LNCAP (cell line): ENCODE results near the gene SIAH2.

Source experiments
- TF ChIP-seq, protein P1 (sequence below): fragments of 450-650 bp; IDR thresholded peaks from 2 replicates; pipeline ENCODE4 v1.5.1; 2017; ENCODE audit warnings: mild to moderate bottlenecking

SIAH2 gene, protein sequence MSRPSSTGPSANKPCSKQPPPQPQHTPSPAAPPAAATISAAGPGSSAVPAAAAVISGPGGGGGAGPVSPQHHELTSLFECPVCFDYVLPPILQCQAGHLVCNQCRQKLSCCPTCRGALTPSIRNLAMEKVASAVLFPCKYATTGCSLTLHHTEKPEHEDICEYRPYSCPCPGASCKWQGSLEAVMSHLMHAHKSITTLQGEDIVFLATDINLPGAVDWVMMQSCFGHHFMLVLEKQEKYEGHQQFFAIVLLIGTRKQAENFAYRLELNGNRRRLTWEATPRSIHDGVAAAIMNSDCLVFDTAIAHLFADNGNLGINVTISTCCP

DNA sequence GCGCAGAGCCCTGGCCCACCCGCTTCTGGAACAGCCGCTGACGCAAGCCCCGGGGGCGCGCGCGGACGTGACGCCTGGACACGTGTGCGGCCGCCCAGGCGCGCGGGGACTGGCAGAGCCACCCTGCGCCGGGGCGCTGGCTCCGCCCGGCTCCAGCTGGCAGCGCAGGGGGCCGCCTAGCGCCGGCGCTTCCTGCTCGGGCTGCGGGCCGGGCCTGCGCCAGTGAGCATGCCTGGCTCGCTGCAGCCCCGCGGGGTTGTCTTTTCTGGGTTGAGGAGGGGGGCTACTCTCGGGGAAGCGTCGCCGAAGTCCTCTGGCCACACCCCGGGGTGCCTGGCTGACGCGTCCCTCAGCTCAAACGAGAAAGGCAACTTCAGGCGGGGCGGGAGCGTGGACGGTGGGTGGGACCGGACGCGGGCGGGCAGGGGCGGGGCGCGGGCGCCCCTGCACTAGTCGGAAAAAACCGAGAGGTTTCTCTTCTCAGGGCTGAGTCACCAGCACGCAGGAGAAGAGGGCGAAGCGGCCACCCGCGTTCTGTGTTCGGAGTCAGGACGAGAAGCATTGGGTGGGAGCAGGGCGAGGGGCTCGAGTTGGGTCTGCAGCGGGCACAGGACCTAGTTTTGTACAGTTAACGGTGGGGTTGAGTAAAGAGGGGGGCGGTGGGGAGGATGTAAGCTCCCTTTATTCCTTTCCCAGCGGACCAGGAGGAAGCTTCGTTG lies at the start of gene SIAH2:
Gene SIAH2, minus strand, starts transcription at position 48 of the 719 bp plus-strand sequence. CDS start 320 bp downstream, outside the sequence.
- TF ChIP-seq, protein P1, sequence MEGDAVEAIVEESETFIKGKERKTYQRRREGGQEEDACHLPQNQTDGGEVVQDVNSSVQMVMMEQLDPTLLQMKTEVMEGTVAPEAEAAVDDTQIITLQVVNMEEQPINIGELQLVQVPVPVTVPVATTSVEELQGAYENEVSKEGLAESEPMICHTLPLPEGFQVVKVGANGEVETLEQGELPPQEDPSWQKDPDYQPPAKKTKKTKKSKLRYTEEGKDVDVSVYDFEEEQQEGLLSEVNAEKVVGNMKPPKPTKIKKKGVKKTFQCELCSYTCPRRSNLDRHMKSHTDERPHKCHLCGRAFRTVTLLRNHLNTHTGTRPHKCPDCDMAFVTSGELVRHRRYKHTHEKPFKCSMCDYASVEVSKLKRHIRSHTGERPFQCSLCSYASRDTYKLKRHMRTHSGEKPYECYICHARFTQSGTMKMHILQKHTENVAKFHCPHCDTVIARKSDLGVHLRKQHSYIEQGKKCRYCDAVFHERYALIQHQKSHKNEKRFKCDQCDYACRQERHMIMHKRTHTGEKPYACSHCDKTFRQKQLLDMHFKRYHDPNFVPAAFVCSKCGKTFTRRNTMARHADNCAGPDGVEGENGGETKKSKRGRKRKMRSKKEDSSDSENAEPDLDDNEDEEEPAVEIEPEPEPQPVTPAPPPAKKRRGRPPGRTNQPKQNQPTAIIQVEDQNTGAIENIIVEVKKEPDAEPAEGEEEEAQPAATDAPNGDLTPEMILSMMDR = no peak

DNA sequence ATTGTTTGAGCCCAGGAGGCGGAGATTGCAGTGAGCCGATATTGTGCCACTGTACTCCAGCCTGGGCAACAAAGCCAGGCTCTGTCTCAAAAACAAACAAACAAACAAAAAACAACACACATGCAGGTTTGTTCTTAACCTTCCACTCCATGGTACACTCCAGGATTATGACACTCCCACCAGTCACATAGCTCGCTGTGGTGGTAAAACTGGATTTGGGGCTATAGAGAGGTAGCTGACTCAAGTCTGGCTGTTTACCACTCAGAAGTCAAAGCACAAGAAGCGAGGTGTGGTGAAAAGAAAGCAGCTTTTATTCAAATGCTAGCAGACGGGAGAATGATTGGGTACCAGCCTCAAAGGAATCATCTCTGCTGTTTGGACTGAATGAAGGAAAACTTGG lies 49.0 kb upstream of the SIAH2 start:
- TF ChIP-seq, protein P1 = no peak

DNA sequence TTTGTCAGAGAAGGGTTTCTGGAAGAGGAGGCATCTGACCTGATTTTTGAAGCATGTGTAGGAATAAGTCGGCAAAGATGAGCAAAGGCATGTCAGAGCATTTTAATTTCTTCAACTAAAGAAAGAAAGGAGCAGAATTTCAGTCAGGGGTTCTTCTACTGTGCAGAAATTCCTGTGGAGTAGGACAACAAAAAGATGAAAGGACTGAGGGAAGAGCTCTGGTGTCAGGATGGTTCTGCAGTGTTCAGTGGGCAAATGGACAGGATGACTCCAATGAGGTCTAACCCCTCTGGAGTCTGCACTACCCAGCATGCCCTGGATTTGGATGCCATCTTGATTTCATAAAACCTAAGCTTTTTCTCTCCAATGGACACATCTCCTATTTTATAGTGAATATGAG lies 47.7 kb upstream of the SIAH2 start:
- TF ChIP-seq, protein P1 = no peak

DNA sequence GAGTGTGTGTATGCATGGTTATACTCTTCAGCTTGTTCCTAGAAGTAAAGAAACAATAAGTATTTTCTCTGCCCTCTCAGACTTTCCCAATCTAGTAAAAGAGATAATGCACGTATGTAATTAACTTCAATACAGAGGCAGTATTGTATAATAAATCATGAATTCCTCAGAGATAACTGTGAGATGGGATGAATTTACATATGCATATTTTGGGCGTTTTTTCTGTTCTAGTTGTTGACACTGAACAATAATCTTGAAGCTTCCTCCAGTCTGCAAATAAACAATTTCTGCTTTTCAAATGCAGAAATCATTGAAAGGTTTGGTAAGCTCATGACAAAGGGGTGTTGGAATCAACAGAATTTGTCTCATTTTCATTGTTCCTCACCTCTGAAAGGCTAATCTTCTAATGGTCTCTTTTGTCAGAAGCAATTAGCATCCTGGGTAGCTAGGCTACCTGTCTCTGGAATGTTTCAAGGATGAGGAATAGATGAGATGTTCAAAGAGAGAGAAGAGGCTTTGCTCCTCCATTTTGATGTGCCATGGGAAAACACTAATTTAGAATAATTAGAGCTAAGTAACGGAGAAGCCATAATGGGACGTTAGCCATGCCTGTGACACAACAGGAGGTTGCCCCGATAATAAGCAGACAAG lies 43.3 kb upstream of the SIAH2 start:
- TF ChIP-seq, protein P1 = no peak

DNA sequence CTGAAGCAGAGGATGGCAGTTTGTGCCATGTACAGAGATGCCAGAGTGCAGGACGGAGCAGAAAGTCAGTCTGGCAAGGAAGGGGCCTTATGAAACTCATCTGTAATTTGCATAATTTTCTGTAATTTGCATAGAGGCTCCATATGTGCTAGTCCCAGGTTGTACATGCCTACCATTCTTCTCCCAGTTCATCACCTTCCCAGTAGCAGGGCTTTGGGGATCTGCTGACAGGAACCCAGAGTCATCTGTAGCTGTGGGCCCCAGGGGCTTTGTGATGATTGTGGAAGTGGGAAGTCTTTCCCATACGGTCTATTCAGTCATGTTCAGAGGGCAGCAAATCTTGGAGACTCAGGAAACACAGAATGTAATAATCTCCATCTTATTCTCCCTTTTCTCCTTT lies 42.4 kb upstream of the SIAH2 start:
- TF ChIP-seq, protein P1 = no peak

DNA sequence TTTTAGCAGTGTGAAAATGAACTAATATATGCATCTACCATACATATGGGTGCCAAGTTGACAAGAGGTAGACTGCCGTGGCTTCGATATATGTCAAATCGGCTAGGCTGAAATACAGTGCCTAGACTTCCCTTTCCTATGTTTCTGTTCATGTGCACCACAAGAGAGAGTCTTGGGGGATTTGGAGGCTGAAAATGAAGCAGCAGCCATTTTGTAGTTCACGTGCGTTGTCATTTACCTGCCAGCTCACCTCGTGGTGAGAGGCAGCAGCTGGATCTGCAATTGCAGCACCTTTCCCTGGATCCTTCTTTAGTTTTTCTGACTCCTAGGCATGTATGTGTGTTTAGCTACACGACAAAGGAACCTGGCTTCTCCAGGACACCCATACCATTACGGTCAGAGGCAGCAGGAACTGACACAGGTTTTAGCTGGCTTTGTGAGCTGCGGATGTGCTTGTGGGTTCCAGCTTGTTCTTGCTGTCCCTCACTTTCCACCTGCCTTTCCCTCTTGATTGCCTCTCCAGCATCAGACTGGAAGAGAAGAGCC lies 40.5 kb upstream of the SIAH2 start:
- TF ChIP-seq, protein P1 = no peak

DNA sequence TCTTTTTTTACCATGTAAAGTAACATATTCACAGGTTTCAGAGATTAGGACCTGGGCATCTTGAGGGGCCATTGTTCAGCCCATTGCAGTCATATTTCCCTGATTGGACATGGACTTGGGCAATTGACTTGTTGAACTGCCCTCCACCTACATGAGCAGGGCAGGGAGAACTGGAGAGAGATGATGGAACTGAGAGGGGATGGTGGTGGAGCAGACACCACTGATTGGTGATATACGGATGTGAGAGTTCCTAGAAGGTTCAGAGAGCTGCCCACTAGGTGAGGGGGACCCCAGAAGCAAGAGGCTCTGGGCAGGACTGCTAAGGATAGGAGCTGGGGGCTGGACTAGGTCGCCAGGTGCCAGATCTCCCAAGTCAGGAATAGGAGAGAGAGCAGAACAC lies 37.8 kb upstream of the SIAH2 start:
- TF ChIP-seq, protein P1 = no peak
